BLaER1 treated with 17β-estradiol and CSF1 and Interleukin-3, amounts not matched to agents 10 nM and 100 nM (cell line): ENCODE results near the gene MACROD1.
A peak's percentile ranks its signal among the peaks of the same experiment; 100 is the strongest.

Experiments used
- H3K27ac ChIP-seq, 11 experiments: shearing (Covaris generic); formaldehyde crosslinking; 2 replicates each; pipeline ENCODE4 v1.8.1; 2022
- H3K27me3 ChIP-seq, 11 experiments: shearing (Covaris generic); formaldehyde crosslinking; 2 replicates each; pipeline ENCODE4 v1.8.1; 2022
- H3K36me3 ChIP-seq, 11 experiments: shearing (Covaris generic); formaldehyde crosslinking; 2 replicates each; pipeline ENCODE4 v1.8.1; 2022
- H3K4me1 ChIP-seq, 10 experiments: shearing (Covaris generic); formaldehyde crosslinking; 2 replicates each; pipeline ENCODE4 v1.8.1; 2022
- H3K4me2 ChIP-seq, 11 experiments: shearing (Covaris generic); formaldehyde crosslinking; 2 replicates each; pipeline ENCODE4 v1.8.1; 2022
- H3K4me3 ChIP-seq, 10 experiments: shearing (Covaris generic); formaldehyde crosslinking; 2 replicates each; pipeline ENCODE4 v1.8.1; 2022
- H3K9ac ChIP-seq, 11 experiments: shearing (Covaris generic); formaldehyde crosslinking; 2 replicates each; pipeline ENCODE4 v1.8.1; 2022
- H3K9me3 ChIP-seq, 11 experiments: shearing (Covaris generic); formaldehyde crosslinking; replicated peaks in 1 of 11; 2 replicates each; pipeline ENCODE4 v1.8.1; 2022
- H4K20me1 ChIP-seq, 11 experiments: shearing (Covaris generic); formaldehyde crosslinking; 2 replicates each; pipeline ENCODE4 v1.8.1; 2022
- Cebpa-rat ChIP-seq, 11 experiments: shearing (Covaris generic); IDR thresholded peaks; 2 replicates each; pipeline ENCODE4 v1.8.1; 2022

MACROD1 gene

DNA sequence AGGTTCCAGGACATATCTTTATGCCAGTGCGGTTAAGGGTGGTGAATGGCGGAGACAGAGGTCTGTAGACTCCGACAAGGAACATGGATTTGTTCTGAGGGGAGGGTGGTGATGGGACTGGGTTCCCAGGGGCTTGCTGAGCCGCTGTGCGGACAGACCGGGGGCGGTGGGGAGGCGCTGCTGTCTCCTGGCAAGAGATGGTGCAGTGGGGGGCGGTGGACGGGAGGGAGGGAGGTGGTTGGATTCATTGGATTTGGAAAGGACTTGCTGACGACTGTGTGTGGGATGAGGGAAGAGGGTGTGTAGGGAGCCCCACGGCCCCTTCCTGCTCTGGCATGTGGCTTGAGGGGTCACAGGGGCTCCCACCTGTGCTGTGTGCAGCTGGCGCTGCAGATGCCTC lies 87.0 kb downstream of the MACROD1 start:
- no peaks in the 10 kb centered on the region for H3K27me3 ChIP-seq

DNA sequence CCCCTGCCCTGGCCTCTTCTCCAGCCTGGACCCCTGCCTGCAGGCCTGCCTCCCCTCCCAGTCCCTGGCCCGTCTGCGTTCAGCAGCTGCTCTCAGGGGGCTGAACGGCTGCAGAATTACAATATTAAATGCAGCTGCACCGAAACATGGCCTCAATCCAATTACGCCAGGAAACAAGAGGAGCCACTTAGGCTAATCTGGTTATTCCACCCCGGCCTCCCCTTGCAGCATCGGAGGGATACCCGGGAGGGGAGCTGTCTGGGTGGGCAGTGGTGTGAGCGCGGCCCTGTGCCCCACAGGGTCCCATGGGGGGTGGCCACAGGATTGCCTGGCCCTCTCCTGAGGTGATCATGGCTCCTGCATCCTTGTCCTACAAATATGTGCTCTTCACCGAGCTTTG lies 87.6 kb downstream of the MACROD1 start:
- TF ChIP-seq Cebpa-rat (IDR thresholded peaks at IDR 0.05), result no peak
- peaks cover 13 to 34% (median 25%) of the 10 kb centered on the region in 10 experiments for H3K4me1 ChIP-seq
- peaks cover 0 to 12% (median 0%) of the 10 kb centered on the region in 11 experiments; a peak in 2 of 22 replicates for H3K36me3 ChIP-seq
- H3K9me3 ChIP-seq, result no peaks in the 10 kb centered on the region
- H3K4me3 ChIP-seq, result no peak overlapping the region
- H3K27ac ChIP-seq, result no peak overlapping the region
- H3K9ac ChIP-seq, result peak overlapping the region in 1 of 11 experiments; percentile 7; a peak in 3 of 22 replicates
- H3K4me2 ChIP-seq, result peak overlapping the region in 3 of 11 experiments; percentile 6 to 27 (median 23); a peak in 3 of 22 replicates
- no peaks in the 10 kb centered on the region for H3K27me3 ChIP-seq
- H4K20me1 ChIP-seq, result peaks cover 0 to 99% (median 65%) of the 10 kb centered on the region in 11 experiments; a peak in 18 of 22 replicates

More for the DNA sequence above, 87.0 kb downstream of the MACROD1 start:
- Histone ChIP-seq H3K9me3 (no peaks in the 10 kb centered on the region), H3K4me3 (no peak overlapping the region), H3K4me1 (peaks cover 8 to 34% (median 23%) of the 10 kb centered on the region in 10 experiments), H3K9ac (no peak overlapping the region), H3K27ac (no peak overlapping the region), H4K20me1 (peaks cover 0 to 99% (median 59%) of the 10 kb centered on the region in 11 experiments; a peak in 18 of 22 replicates), H3K4me2 (no peak overlapping the region), H3K36me3 (peaks cover 0 to 12% (median 0%) of the 10 kb centered on the region in 11 experiments; a peak in 2 of 22 replicates)
- no peak for TF ChIP-seq Cebpa-rat (IDR thresholded peaks at IDR 0.05)

DNA sequence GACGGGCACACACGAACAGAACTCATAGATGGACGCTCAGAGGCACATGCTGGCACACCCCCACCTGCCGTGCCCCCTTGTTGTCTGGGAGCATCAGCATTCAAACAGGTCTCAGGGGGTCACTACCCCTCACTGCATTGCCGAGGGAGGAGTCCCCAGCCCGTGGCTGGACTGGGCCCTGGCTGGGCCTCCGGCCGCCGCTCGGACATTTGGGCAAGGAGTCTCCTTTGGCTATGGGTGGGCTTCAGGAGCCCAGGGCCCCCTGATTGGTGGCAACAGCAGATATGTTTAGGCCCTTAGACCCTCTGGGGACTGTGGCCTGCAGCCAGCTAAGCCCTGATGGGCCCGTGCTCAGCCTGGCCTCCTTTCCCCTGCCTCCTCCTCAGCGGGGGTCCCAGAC lies 88.3 kb downstream of the MACROD1 start:
- no peak for TF ChIP-seq Cebpa-rat (IDR thresholded peaks at IDR 0.05)
- peaks cover 0 to 12% (median 0%) of the 10 kb centered on the region in 11 experiments; a peak in 2 of 22 replicates for H3K36me3 ChIP-seq
- no peaks in the 10 kb centered on the region for H3K9me3 ChIP-seq
- peaks cover 0 to 99% (median 68%) of the 10 kb centered on the region in 11 experiments; a peak in 18 of 22 replicates for H4K20me1 ChIP-seq
- H3K4me3 ChIP-seq, result no peak overlapping the region
- peak overlapping the region in 1 of 11 experiments; percentile 29; a peak in 2 of 22 replicates for H3K9ac ChIP-seq
- peak overlapping the region in 3 of 11 experiments; percentile 6 to 27 (median 23); a peak in 3 of 22 replicates for H3K4me2 ChIP-seq
- H3K27ac ChIP-seq, result no peak overlapping the region
- no peaks in the 10 kb centered on the region for H3K27me3 ChIP-seq
- H3K4me1 ChIP-seq, result peaks cover 13 to 38% (median 25%) of the 10 kb centered on the region in 10 experiments

DNA sequence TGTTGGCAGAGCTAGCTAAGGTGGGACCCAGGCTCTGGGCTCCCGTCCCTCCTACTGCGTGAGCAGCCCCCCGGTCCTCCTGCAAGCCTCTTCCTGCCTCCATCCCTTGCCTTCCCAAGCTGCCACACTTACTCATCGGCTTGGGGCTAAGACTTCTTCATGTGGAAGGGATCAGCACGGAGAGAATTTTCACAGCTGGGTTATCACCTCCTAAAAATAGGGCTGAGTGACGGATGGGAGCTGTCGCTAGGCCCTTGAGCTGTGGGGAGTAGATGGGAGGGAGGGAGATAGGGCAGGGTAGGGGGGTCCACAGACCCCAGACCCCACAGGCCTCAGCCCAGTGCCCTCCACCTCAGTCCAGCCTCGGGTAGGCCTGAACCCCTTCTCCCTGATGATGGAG lies 89.2 kb downstream of the MACROD1 start:
- Histone ChIP-seq H3K9ac (no peak overlapping the region), H3K4me1 (peaks cover 13 to 35% (median 25%) of the 10 kb centered on the region in 10 experiments), H3K27ac (no peak overlapping the region), H3K4me3 (no peak overlapping the region), H3K27me3 (no peaks in the 10 kb centered on the region), H3K36me3 (peaks cover 0 to 12% (median 0%) of the 10 kb centered on the region in 11 experiments; a peak in 2 of 22 replicates), H3K9me3 (no peaks in the 10 kb centered on the region), H3K4me2 (no peak overlapping the region), H4K20me1 (peaks cover 0 to 99% (median 68%) of the 10 kb centered on the region in 11 experiments; a peak in 18 of 22 replicates)
- TF ChIP-seq Cebpa-rat (IDR thresholded peaks at IDR 0.05), result no peak

DNA sequence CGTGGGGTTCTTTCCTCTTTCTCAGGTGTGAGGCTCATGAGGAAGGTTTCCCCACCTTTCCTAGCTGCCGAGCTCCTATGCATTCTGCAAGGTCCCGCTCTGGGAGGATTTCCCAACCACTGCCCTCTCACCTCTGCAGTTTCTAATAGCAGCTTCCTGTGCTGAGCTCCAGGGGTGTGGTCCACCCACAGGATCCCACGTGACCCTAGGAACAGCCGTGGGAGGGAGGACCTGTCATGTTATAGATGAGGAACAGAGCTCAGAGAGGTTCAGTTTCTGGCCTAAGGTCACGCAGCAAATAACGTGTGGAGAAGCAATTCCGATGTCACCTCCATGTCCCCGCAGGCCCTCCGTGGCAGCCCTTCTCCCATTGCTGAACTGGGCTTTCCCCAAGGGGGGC lies 91.7 kb downstream of the MACROD1 start:
- no peaks in the 10 kb centered on the region for H3K27me3 ChIP-seq
- H3K4me1 ChIP-seq, result peaks cover 13 to 43% (median 27%) of the 10 kb centered on the region in 10 experiments
- H3K4me3 ChIP-seq, result no peak overlapping the region
- H3K9ac ChIP-seq, result peak overlapping the region in 3 of 11 experiments; percentile 5 to 34 (median 7); a peak in 1 of 22 replicates
- H3K4me2 ChIP-seq, result peak overlapping the region; percentile 18 to 87 (median 47)
- H4K20me1 ChIP-seq, result peaks cover 0 to 100% (median 80%) of the 10 kb centered on the region in 11 experiments; a peak in 18 of 22 replicates
- 0 out of 22 replicates have a peak overlapping the region, but pooled peaks of 2 of the 11 experiments have one; percentile 2 to 26 for H3K27ac ChIP-seq
- H3K9me3 ChIP-seq, result no peaks in the 10 kb centered on the region
- TF ChIP-seq Cebpa-rat (IDR thresholded peaks at IDR 0.05), result peak in 1 of 11 experiments; percentile 28; a peak in 1 of 22 replicates
- H3K36me3 ChIP-seq, result peaks cover 0 to 7% (median 0%) of the 10 kb centered on the region in 11 experiments; a peak in 2 of 22 replicates

DNA sequence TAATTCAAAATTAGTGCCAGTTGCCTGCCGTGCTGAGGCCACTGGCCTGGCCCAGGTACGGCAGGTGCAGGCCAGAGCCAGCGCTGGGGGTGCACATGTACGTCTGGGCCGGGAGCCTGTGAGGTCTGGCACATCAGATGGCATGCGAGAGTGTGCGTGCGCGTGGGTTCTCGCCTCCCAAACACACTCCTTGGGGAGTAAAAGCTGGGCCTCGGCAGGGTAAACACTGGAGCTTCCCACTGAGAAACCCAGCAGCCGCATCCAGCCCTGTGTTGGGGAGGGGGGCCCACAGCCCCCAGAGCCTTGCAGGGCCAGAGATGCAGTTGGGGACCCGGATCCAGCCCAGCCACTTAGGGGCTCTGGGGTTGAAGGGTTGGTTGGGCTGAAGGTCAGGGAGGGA lies 92.4 kb downstream of the MACROD1 start:
- TF ChIP-seq Cebpa-rat (IDR thresholded peaks at IDR 0.05), result no peak
- Histone ChIP-seq H3K9me3 (no peaks in the 10 kb centered on the region), H4K20me1 (peaks cover 0 to 100% (median 84%) of the 10 kb centered on the region in 11 experiments; a peak in 18 of 22 replicates), H3K4me2 (peak overlapping the region; percentile 18 to 87 (median 47); a peak in 21 of 22 replicates), H3K36me3 (peaks cover 0 to 7% (median 0%) of the 10 kb centered on the region in 11 experiments; a peak in 2 of 22 replicates), H3K9ac (peak overlapping the region in 5 of 11 experiments; percentile 5 to 48 (median 23); a peak in 3 of 22 replicates), H3K4me3 (no peak overlapping the region), H3K4me1 (peaks cover 13 to 40% (median 27%) of the 10 kb centered on the region in 10 experiments), H3K27ac (0 out of 22 replicates have a peak overlapping the region, but pooled peaks of 2 of the 11 experiments have one; percentile 13 to 20), H3K27me3 (no peaks in the 10 kb centered on the region)

DNA sequence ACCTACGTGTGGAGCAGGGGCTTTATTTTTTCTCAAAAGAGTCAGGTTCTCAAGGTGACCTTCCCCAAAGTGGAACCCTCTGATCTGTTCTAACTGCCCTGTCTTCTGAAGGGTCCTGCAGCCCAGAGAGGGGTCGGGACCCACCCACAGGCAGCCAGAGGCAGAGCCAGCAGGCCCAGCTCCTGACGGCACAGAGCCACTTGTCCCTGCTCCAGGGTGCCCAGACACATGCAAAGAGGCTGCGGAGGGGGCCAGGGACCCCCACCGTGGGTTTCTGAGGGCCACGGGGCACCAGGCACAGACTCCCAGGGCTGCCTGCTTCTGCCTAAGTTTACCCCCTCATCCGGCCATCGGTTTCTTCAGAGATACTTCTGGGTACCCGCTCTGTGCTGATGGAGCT lies 93.0 kb downstream of the MACROD1 start:
- Histone ChIP-seq H3K4me3 (no peak overlapping the region), H3K4me1 (peaks cover 13 to 36% (median 21%) of the 10 kb centered on the region in 10 experiments), H3K4me2 (peak overlapping the region in 3 of 11 experiments; percentile 18 to 40 (median 30); a peak in 4 of 22 replicates), H4K20me1 (peaks cover 0 to 100% (median 84%) of the 10 kb centered on the region in 11 experiments; a peak in 18 of 22 replicates), H3K9ac (peak overlapping the region in 3 of 11 experiments; percentile 5 to 48 (median 23); a peak in 2 of 22 replicates), H3K36me3 (peaks cover 0 to 7% (median 0%) of the 10 kb centered on the region in 11 experiments; a peak in 2 of 22 replicates), H3K9me3 (no peaks in the 10 kb centered on the region), H3K27ac (no peak overlapping the region), H3K27me3 (no peaks in the 10 kb centered on the region)
- no peak for TF ChIP-seq Cebpa-rat (IDR thresholded peaks at IDR 0.05)

DNA sequence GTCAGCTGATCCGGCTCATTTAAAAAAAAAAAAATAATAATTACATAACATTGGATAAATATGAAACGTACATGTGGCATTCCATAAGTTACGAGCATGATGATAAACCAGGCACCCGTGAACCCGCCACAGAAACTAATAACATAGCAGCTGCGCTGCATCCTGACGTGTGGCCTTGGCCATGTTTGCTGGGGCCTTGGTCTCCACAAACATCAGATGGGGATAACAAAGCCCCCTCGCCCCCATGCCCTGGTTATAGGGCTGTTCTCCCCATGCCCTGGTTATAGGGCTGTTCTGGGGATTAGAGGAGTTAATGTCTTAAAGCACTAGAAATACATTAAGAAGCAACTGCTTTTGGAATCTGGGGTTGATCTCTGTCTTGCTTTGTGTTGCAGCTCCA lies 93.5 kb downstream of the MACROD1 start:
- Histone ChIP-seq H3K36me3 (peaks cover 0 to 7% (median 0%) of the 10 kb centered on the region in 11 experiments; a peak in 2 of 22 replicates), H3K27ac (no peak overlapping the region), H3K4me3 (no peak overlapping the region), H3K9ac (no peak overlapping the region), H3K9me3 (no peaks in the 10 kb centered on the region), H3K27me3 (no peaks in the 10 kb centered on the region), H3K4me1 (peaks cover 13 to 38% (median 23%) of the 10 kb centered on the region in 10 experiments), H4K20me1 (peaks cover 0 to 100% (median 82%) of the 10 kb centered on the region in 11 experiments; a peak in 18 of 22 replicates), H3K4me2 (no peak overlapping the region)
- no peak for TF ChIP-seq Cebpa-rat (IDR thresholded peaks at IDR 0.05)

DNA sequence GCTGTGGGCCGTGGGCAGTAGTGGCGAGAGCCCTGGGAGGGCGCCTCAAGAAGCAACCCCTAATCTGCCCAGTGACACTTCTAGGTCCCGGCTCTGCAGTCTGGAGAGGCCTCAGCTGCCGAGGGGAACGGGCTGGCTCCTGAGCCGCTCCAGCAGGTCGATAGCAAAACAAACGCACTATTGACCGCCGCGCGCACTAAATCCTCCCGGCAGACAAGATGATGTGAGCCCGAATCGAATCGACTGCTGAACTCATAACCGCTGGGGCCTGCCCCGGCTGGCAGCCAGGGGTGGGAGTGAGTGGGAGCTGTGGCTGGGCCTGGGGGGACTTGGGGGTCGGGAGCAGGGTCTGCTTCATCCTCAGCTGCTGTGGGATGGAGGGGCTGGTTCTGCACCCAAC lies 94.1 kb downstream of the MACROD1 start:
- no peak overlapping the region for H3K27ac ChIP-seq
- H3K36me3 ChIP-seq, result peaks cover 0 to 7% (median 0%) of the 10 kb centered on the region in 11 experiments; a peak in 2 of 22 replicates
- peaks cover 0 to 100% (median 81%) of the 10 kb centered on the region in 11 experiments; a peak in 18 of 22 replicates for H4K20me1 ChIP-seq
- H3K4me1 ChIP-seq, result peaks cover 13 to 43% (median 26%) of the 10 kb centered on the region in 10 experiments
- H3K27me3 ChIP-seq, result no peaks in the 10 kb centered on the region
- H3K4me3 ChIP-seq, result no peak overlapping the region
- no peaks in the 10 kb centered on the region for H3K9me3 ChIP-seq
- no peak overlapping the region for H3K4me2 ChIP-seq
- peak overlapping the region in 3 of 11 experiments; percentile 19 to 42 (median 24); a peak in 2 of 22 replicates for H3K9ac ChIP-seq
- no peak for TF ChIP-seq Cebpa-rat (IDR thresholded peaks at IDR 0.05)
